Central memory CD4-positive, alpha-beta T cell (primary cell): ENCODE data around the gene MRPL27.
"Not testable (repeated sequence)": the region's sequence is repeated elsewhere in the genome, so short reads cannot be mapped to it uniquely, and the experiment has no call there.

Source experiments
- DNase-seq: peaks from one replicate; pipeline ENCODE4 v3.0.0; 2022
- total RNA-seq, 3 experiments: gene quantifications; one replicate each; lab custom pipeline; 2026; lab: John Stamatoyannopoulos, UW

The MRPL27 gene
- 14.5 to 46.4 (median 20.2) reads per million in 3 experiments for total RNA-seq

- peak; percentile 89 for DNase-seq
Measured at GRCh38 chr17:50372758-50373556, at the start of gene MRPL27, which contains the start of gene EME1. Gene MRPL27, minus strand, starts transcription at chr17:50373184. Its CDS starts 14 bp downstream, at chr17:50373170. Gene EME1, plus strand, starts transcription at chr17:50373229. Its CDS starts 1,980 bp downstream, at chr17:50375209.

- no peak for DNase-seq
Measured at GRCh38 chr17:50422738-50423137, 49.8 kb upstream of the MRPL27 start.

GRCh38 chr17:50421308-50422051 lies 48.5 kb upstream of the MRPL27 start:
- DNase-seq = peak; percentile 17

GRCh38 chr17:50420419-50421112 lies 47.6 kb upstream of the MRPL27 start:
- no peak for DNase-seq

GRCh38 chr17:50419577-50419976 lies 46.6 kb upstream of the MRPL27 start:
- not testable (repeated sequence) for DNase-seq

- DNase-seq = no peak
Measured at GRCh38 chr17:50414808-50415207, 41.8 kb upstream of the MRPL27 start.

- no peak for DNase-seq
Measured at GRCh38 chr17:50412188-50412732, 39.3 kb upstream of the MRPL27 start.

- no peak for DNase-seq
Measured at GRCh38 chr17:50407921-50408320, 34.9 kb upstream of the MRPL27 start.

- DNase-seq = no peak
Measured at GRCh38 chr17:50406578-50406977, 33.6 kb upstream of the MRPL27 start.

GRCh38 chr17:50405351-50405750 lies 32.4 kb upstream of the MRPL27 start:
- DNase-seq = not testable (repeated sequence)

GRCh38 chr17:50399591-50399990 lies 26.6 kb upstream of the MRPL27 start:
- DNase-seq = not testable (repeated sequence)

GRCh38 chr17:50398672-50399071 lies 25.7 kb upstream of the MRPL27 start:
- not testable (repeated sequence) for DNase-seq

- DNase-seq = no peak
Measured at GRCh38 chr17:50397919-50398285, 24.9 kb upstream of the MRPL27 start.

GRCh38 chr17:50397111-50397918 lies 24.3 kb upstream of the MRPL27 start, which contains the start of gene LRRC59:
Gene LRRC59, minus strand, starts transcription at chr17:50397523. Its CDS starts 206 bp downstream, at chr17:50397317.
- DNase-seq = peak; percentile 90

- no peak for DNase-seq
Measured at GRCh38 chr17:50396261-50397110, 23.5 kb upstream of the MRPL27 start.

- DNase-seq = no peak
Measured at GRCh38 chr17:50394711-50395110, 21.7 kb upstream of the MRPL27 start.

- DNase-seq = no peak
Measured at GRCh38 chr17:50393700-50394099, 20.7 kb upstream of the MRPL27 start.

GRCh38 chr17:50392621-50393020 lies 19.6 kb upstream of the MRPL27 start:
- DNase-seq = no peak

- no peak for DNase-seq
Measured at GRCh38 chr17:50389534-50389933, 16.6 kb upstream of the MRPL27 start.

GRCh38 chr17:50388728-50389127 lies 15.7 kb upstream of the MRPL27 start:
- DNase-seq = no peak

- no peak for DNase-seq
Measured at GRCh38 chr17:50386510-50386909, 13.5 kb upstream of the MRPL27 start.
